ENCODE data around the gene ROR2. TPM values are rescaled to one million over a fixed set of nuclear protein-coding genes. Genes with fewer than 3 reads are reported as not detected.
"Not testable (repeated sequence)": the region's sequence is repeated elsewhere in the genome, so short reads cannot be mapped to it uniquely, and the experiment has no call there.

The ROR2 gene
- polyA plus RNA-seq, 3 donors, result 0.67 to 3.7 (median 2.8) TPM

DNA sequence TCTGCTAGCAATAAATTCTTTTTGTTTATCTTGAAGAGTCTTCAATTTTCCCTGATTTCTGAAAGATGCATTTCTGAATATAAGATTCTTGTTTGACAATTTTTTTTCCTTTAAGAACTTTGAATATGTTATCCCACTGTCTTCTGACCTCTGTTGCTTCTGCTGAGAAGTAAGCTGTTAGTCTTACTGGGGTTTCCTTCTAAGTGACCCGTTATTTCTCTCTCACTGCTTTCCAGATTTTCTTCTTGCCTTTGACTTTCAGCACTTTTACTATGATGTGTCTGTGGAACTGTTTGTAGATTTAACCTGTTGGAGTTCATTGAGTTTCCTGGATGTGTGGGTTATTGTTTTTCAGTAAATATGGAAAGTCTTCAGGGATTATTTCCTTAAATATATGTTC, 321.1 kb downstream of the ROR2 start:
- no peak overlapping the region for H3K27ac ChIP-seq (ENCODE audit: low read depth, low read length)
- 81 to 94% (median 88%) methylated on average over 1 of the region's 1 CpG for WGBS, 3 donors

DNA sequence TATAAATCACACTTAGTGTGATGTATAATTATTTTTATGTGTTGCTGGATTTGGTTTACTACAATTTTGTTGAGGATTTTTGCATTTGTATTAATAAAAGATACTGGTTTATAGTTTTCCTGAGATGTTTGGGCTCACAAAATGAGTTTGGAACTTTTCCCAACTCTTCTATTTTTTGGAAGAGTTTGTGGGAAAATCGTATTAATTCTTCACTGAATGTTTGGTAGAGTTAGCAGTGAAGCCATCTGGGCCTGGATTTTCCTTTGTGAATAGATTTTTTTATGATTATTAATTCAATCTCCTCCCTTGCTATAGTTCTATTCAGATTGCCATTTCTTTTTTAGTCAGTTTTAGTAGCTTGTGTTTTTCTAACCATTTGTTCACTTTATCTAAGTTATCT, 324.7 kb downstream of the ROR2 start:
- no peak overlapping the region for H3K27ac ChIP-seq (ENCODE audit: low read depth, low read length)
- 48 to 59% (median 50%) methylated on average over 1 of the region's 1 CpG for WGBS, 3 donors

DNA sequence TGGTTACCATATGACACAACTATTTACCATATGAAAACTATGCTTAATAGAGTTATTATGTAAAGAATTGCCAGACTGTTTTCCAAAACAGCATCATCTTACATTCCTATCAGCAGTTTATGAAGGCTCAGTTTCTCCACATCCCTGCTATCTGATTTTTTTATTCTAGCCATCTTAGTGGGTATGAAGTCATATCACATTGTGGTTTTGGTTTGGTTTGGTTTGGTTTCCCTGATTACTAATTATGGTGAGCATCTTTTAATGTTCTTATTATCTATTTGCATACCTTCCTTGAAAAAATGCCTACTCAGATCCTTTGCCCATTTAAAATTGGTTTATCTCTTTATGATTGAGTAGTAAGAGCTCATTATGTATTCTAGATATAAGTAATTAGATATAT, 327.0 kb downstream of the ROR2 start:
- H3K27ac ChIP-seq (ENCODE audit: low read depth, low read length), result no peak overlapping the region

DNA sequence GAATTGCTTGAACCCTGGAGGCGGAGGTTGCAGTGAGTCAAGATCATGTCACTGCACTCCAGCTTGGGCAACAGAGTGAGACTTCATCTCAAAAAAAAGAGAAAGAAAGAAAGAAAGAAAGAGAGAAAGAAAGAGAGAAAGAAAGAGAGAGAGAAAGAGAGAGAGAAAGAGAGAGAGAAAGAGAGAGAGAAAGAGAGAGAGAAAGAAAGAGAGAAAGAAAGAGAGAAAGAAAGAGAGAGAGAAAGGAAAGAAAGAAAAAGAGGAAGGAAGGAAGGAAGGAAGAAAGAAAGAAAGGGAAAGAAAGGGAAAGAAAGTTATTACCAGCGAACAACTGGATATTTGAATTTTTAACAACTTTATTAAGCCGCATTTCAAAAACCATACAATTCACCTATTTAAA, 327.9 kb downstream of the ROR2 start:
- 91 to 94% (median 93%) methylated on average over 3 of the region's 3 CpGs for WGBS, 3 donors

DNA sequence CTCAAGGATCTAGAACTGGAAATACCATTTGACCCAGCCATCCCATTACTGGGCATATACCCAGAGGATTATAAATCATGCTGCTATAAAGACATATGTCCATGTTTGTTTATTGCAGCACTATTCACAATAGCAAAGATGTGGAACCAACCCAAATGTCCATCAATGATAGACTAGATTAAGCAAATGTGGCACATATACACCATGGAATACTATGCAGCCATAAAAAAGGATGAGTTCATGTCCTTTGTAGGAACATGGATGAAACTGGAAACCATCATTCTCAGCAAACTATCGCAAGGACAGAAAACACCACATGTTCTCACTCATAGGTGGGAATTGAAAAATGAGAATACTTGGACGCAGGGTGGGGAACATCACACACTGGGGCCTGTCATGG, 336.0 kb downstream of the ROR2 start:
- H3K27ac ChIP-seq (ENCODE audit: low read depth, low read length), result not testable (repeated sequence)
- WGBS, 3 donors, result 96 to 98% (median 97%) methylated on average over 2 of the region's 2 CpGs

More for the DNA sequence above, 327.9 kb downstream of the ROR2 start:
- not testable (repeated sequence) for H3K27ac ChIP-seq (ENCODE audit: low read depth, low read length)

DNA sequence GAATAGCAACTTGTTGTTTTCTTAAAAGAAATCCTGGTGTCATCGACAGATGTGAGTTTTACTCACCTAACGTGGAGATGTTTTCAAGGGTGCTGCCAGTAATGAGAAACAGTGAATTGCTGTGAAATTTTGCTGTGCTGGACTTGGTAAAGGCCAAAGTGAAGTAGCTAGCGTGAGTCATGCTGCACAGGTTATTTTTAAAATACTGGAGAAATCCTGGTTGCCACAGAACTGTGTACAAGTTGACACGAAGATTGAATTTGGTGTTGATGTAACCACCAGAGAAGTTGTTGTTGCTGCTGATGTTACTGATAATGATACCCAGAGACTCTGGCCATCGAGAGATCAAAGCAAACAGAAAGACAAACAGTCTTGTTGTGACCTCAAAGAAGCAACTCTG, 338.4 kb downstream of the ROR2 start:
- no peak overlapping the region for H3K27ac ChIP-seq (ENCODE audit: low read depth, low read length)
- whole genome bisulfite sequencing, 3 donors, result 45 to 63% (median 59%) methylated on average over 5 of the region's 5 CpGs

DNA sequence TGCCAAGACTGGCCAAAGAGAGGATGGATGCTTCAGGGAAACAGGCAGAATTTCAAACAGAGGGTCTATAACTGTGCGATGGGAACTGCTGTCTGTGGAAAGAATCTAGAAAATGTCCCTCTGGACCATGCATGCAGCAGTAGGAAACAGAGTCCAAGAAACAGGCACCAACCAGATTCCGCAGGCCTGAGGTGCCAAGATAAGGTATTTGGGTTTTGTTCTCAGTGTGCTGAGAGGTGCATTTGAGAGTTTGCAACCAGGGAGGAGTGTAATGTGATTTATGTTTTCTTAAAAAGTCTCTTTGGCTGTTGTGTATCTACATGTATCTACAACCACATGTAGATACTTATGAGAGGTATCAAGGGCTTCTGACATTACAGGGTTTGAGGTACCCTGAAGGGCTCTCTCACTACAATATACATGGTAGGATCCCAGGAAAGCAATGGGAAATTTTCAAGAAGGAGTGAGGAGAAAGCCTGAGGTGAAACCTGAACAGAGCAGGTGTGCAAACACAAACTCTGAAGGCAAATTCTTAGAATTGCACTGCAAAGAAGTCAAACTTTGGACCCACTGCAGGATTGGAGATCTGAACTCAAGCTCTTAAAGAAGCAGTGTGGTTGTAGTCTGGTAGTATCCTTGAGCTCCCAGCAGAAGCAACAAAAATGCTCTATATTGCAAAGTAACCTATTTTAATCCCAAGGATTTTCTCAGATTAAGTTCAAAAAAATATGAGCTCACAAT, 343.6 kb downstream of the ROR2 start:
- 26 to 92% (median 89%) methylated on average over 2 of the region's 2 CpGs for WGBS, 3 donors
- H3K27ac ChIP-seq (ENCODE audit: low read depth, low read length), result no peak overlapping the region

DNA sequence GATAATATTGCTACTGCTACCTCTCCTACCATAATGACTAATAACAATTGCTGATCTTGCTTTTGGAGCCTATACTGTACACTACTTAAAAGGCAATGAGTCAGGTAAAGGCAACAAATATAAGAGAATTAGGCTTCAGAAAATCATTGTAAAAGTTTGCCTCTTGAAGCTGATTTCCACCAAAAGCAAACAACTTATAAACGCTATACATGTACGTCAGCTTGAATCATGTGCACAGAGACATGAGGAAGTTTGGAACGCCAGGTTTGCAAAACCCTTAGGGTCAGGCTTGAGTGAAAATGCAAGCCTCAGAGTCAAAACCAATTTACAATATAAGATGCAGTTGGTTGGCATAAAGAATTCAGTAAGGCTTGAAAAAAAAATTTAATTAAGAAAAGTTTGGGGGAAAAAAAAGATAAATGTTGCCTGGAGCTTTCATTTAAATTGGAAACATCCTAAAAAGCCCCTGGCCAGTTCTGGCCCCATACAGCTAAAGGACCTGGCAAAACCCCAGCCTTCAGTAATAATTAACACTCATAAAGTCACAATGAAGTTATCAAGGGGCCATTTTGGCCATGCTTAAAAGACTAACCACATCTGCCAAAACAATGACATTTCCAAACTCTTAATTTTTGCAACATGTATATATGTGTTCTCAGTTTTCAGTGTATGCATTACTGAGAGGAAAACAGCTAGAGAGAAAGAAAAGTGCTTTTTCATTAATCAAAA, 345.4 kb downstream of the ROR2 start:
- no peak overlapping the region for H3K27ac ChIP-seq (ENCODE audit: low read depth, low read length)
- WGBS, 3 donors, result 53 to 84% (median 69%) methylated on average over 3 of the region's 3 CpGs

DNA sequence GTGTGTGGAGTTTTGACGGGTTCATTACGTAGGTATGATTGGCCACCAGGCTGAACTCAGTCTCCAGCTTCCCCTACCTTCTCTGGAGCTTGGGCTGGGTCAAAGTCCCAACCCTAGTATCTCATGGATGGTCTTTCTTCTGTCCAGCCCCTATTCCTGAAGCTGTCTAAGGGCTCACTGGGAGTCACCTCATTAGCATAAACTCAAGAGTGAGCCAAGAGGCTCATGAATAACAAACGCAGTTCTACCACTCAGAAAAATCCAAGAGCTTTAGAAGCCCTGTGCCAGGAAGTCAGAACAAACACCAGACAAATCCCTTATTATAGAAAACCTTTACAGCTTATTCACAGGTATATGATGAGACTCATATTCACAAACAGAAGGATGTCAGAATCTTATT, 346.1 kb downstream of the ROR2 start:
- WGBS, 3 donors, result 61 to 90% (median 89%) methylated on average over 3 of the region's 3 CpGs
- H3K27ac ChIP-seq (ENCODE audit: low read depth, low read length), result no peak overlapping the region

DNA sequence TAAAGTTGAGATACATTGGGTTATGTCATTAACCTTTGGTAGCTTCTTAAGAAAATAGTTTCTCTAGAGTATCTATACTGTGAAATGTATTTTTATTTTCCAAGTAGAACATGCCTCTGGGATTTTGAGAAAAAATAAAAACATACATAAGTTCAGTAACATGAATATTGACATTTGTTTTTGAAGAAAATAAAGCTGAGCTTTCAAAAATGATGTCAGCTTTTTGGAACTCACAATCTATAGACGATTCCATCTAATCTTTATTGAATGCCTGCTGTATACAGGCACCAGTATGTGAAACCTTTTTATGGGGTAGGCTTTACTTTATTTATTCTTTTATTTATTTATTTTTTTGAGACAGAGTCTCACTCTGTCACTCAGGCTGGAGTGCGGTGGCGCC, 350.5 kb downstream of the ROR2 start:
- H3K27ac ChIP-seq (ENCODE audit: low read depth, low read length), result no peak overlapping the region
- WGBS, 3 donors, result 89 to 91% (median 90%) methylated on average over 3 of the region's 3 CpGs

DNA sequence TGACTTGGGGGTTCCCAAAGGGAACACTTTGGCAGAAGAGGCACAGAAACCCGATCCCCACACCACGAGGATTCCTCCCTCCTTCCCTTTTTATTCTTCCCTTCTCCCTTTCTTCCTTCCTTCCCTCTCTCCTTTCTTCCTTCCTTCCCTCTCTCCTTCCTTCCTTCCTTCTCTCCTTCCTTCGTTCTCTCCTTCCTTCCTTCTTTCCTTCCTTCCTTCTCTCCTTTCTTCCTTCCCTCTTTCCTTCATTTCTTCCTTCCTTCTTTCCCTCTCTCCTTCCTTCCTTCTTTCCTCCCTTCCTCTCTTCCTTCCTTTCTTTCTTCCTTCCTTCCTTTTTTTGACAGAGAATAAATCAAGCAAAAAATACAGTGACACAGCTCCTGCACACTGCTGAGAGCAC, 358.4 kb downstream of the ROR2 start:
- H3K27ac ChIP-seq (ENCODE audit: low read depth, low read length), result no peak overlapping the region
- 46 to 85% (median 50%) methylated on average over 3 of the region's 3 CpGs for WGBS, 3 donors

DNA sequence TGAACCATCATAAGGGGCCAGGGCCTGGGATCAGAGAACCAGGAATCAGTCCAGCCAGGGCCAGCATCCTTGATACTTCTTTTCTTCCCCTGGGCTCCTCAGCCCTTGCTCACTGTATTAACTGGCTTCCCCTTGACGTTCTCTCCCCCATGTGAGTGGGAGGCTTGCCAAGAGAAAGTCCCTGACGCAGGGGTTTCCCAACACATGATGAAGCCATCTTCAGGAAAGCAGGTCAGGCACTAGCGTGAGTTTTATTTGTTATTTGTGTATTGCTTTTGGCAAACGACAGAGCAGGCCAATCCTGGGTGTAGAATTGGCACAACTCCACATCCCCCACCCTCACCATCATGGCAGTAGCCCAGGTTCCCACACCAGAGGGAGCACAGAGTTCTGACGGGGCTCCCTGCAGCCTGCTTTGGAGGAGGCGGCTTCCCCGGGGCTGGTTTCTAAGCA, 360.9 kb downstream of the ROR2 start:
- 28 to 46% (median 31%) methylated on average over 7 of the region's 7 CpGs for WGBS, 3 donors
- H3K27ac ChIP-seq (ENCODE audit: low read depth, low read length), result no peak overlapping the region

DNA sequence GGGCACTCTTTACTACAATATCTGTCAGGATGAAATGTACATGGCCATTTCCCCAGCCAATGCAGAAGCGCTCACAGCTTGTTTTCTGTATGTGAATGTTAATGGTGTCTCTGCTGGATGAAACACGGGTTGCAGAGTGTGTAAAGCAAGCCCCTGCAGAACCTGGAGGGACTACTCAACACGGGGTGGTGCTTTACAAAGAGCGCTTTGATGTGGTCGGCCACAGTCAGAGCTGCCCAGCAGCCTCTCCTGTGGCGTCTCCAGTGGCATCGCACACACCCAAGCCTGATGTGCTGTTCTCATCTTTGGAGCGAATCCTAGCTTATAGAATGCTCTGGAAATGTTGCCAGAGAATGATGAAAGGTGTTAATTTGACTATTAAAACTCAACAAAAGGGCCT, 363.7 kb downstream of the ROR2 start:
- H3K27ac ChIP-seq (ENCODE audit: low read depth, low read length), result no peak overlapping the region
- 76 to 81% (median 77%) methylated on average over 8 of the region's 8 CpGs for WGBS, 3 donors

DNA sequence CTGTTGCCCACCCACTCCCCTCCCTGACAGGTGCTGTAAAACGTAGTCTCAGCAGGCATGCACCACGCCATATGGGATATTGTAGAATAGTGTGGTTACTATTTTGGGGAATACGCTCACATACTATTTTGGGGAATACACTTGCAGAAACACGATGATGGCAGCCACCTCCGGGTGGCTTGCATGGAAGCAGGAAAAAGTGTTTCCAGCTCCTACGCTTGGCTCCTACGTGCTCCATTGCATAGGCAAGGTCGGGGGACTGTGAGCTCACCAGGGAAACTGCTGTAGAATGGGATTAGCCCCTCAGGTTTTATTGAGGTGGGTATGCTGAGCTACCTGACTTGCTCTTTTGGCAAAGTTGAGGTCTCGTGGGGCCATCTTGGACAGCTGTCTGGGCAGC, 366.1 kb downstream of the ROR2 start:
- 91 to 93% (median 92%) methylated on average over 9 of the region's 9 CpGs for WGBS, 3 donors
- H3K27ac ChIP-seq (ENCODE audit: low read depth, low read length), result no peak overlapping the region

DNA sequence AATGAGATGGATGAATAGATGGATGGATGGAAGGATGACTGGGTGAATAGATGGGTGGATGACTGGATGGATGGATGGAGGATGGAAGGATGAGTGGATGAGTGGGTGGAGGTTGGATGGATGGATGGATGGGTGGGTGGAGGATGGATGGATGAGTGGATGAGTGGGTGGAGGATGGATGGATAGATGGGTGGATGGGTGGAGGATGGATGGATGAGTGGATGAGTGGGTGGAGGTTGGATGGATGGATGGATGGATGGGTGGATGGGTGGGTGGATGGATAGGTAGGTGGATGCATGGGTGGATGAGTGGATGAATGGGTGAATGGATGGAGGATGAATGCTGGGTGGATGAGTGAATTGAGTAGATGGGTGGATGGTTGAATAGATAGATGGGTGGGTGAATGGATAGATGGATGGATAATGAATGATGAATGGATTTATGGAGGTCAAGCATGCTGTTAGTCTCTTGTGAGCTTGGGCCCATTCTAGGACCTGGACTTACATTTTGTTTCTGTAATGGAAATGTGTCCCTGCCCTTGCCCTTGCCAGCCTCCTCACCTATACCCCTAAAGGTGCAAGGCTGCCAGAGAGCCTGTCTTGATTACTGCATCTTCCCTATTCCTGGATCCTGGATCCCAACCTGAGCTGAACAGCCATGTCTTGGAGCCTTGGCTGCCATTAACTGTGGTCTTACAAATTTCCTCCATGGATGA, 366.7 kb downstream of the ROR2 start:
- H3K27ac ChIP-seq (ENCODE audit: low read depth, low read length), result no peak overlapping the region

DNA sequence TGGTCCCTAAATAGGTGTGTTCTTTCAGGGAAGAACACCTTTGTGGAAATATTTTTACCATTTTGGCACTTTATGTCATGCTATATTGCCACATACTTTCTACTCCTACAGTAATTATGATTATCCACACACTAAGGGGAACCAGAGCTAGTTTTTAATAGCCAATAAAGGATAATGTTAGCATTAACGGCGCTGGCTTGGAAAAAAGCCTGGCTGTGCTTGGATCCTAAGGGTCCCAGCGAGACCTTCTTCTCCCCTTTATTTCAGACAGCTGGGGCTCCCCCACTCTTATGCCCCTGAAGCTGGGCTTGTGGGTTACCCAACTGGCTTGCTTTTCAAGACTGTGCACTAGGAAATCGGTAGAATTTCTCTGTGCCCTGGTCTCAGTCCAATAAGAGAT, 367.8 kb downstream of the ROR2 start:
- WGBS, 3 donors, result 85 to 90% (median 85%) methylated on average over 4 of the region's 4 CpGs
- no peak overlapping the region for H3K27ac ChIP-seq (ENCODE audit: low read depth, low read length)

DNA sequence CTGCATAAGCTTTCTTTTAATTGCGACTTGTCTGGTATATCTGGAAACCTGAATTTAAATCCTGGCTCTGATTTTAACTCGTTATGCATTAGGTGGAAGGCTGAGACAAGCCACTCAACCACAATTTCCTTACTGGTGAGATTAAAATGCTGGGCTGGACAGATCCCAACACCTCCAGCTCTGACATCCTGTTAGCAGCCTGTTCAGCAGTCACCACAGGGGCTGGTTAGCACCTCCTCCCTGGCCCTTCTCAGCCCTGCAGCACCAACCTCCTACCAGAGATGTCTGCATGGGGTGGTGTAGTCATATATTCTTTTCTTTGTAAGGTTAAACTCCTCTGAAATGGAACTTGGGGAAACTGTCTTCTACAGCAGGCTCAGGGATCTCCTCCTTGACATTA, 369.9 kb downstream of the ROR2 start:
- 26 to 56% (median 37%) methylated on average over 2 of the region's 2 CpGs for WGBS, 3 donors
- H3K27ac ChIP-seq (ENCODE audit: low read depth, low read length), result no peak overlapping the region

DNA sequence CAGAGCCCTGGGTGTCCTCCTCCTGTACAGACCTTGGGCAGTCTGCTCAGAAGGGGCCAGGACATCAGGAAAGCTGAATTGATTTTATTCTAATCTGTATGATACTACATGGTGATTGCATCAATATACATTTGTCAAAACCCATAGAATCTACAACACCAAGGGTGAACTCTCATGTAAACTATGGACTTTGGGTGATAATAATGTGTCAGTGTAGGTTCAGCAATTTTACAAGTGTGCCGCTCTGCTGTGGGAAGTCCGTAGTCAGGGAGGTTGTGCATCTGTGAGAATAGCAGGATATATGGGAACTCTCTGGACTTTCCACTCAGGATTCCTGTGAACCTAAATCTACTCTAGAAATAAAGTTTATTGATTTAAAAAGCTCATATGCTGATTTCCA, 371.1 kb downstream of the ROR2 start:
- 88 to 91% (median 89%) methylated on average over 2 of the region's 2 CpGs for WGBS, 3 donors
- H3K27ac ChIP-seq (ENCODE audit: low read depth, low read length), result no peak overlapping the region

DNA sequence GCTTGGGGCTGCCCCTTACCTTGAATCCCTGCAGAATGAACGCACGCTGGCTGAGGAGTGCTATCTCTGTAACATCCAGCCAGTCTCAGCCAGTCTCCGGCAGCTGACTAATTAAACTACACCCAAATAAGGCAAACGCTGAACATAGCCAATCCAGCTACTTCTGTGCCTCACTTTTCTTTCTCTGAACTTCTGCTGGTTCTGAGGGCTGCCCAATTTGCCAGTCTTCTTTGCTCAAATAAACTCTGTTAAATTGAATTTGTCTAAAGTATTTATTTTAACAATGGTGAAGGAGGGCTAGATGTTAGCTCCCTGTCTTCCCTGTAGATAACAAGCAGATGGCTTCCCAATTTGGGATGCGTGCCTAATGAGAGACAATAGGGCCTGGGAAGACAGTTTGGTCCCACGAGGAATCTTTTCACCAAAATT, 372.4 kb downstream of the ROR2 start:
- H3K27ac ChIP-seq (ENCODE audit: low read depth, low read length), result no peak overlapping the region
- WGBS, 3 donors, result 63 to 76% (median 67%) methylated on average over 6 of the region's 6 CpGs

All from adipose tissue (tissue), 3 donors.